ENCODE results near the gene RHBDL3.

DNA sequence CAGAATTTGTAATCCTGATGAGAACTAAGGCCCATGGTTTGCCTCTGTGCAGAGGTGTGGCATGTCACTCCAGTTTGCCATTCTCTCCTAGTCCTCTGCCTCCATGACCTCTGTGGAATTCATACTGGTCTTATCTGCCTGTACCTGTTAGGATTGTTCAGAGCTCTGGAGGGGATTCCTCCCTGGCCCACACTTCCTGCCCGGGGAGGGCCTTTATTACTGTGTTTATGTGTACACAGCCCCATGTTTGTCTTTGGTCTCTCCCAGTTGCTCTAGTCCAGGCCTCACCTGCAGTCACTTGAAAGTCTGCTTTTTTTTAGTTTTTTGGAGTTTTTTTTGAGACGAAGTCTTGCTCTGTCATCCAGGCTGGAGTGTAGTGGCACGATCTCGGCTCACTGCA, 36.4 kb downstream of the RHBDL3 start:
- no peak for TF ChIP-seq CTCF (IDR thresholded peaks at IDR 0.05; ENCODE audit: extremely low read depth in 1 of 2, insufficient read depth in 1 of 2, low read depth in 1 of 2, low read length in 2 of 2)
- no peak for TF ChIP-seq MYC (IDR thresholded peaks at IDR 0.05; ENCODE audit: low read depth, low read length)
- no peak for TF ChIP-seq POLR2A (IDR thresholded peaks at IDR 0.05; ENCODE audit: low read depth, low read length)
- no peak for TF ChIP-seq EZH2 (IDR thresholded peaks at IDR 0.05; ENCODE audit: borderline replicate concordance, low read depth, low read length, severe bottlenecking)
- TF ChIP-seq POLR2AphosphoS5 (IDR thresholded peaks at IDR 0.05; ENCODE audit: insufficient read depth, low read depth, low read length), result no peak
- TF ChIP-seq, protein P1, sequence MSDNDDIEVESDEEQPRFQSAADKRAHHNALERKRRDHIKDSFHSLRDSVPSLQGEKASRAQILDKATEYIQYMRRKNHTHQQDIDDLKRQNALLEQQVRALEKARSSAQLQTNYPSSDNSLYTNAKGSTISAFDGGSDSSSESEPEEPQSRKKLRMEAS (IDR thresholded peaks at IDR 0.05; ENCODE audit: insufficient read depth, insufficient read length), result no peak
- no peak for TF ChIP-seq GATA2 (IDR thresholded peaks at IDR 0.05; ENCODE audit: insufficient read depth, insufficient read length, low read depth, low read length)
- TF ChIP-seq JUN (IDR thresholded peaks at IDR 0.05; ENCODE audit: borderline replicate concordance, insufficient read depth, insufficient read length, low read depth), result no peak

Data from endothelial cell of umbilical vein (primary cell).